B cell (primary cell): ENCODE data around the gene PDZD2. TPM values are rescaled to one million over a fixed set of nuclear protein-coding genes. Genes with fewer than 3 reads are reported as not detected.

Source experiments
- ATAC-seq: fragments of 200-7000 bp; cut with Tn5 transposase; one replicate; pipeline ENCODE4 v1.10.0; 2021; ENCODE audit warnings: low read depth, mild to moderate bottlenecking, moderate number of reproducible peaks, moderate library complexity
- CTCF ChIA-PET: fragments of 350-600 bp; sonication (Branson Sonifier 250); formaldehyde crosslinking; loops from one replicate; lab custom pipeline; 2021; ENCODE audit warnings: antibody characterized with exemption, inconsistent platforms; lab: Charles Lee
- POLR2A ChIA-PET: fragments of 350-600 bp; sonication (Branson Sonifier 250); formaldehyde crosslinking; loops from one replicate; lab custom pipeline; 2021; ENCODE audit warnings: antibody characterized with exemption; lab: Charles Lee
- DNase-seq: peaks from one replicate; pipeline ENCODE4 v3.0.0; 2013
- H2AFZ ChIP-seq: 2 replicates; pipeline ENCODE4 v1.6.1; 2012; ENCODE audit warnings: mild to moderate bottlenecking, low read depth, low read length; ENCODE audit not compliant: insufficient read depth, poor library complexity, severe bottlenecking
- H3K27ac ChIP-seq, 2 donors: 1 replicate in 1 of 2; 2 replicates in 1 of 2; pipeline ENCODE4 v1.5.1; 2012 to 2013; ENCODE audit warnings: low read length in 2 of 2, mild to moderate bottlenecking in 2 of 2, moderate library complexity in 1 of 2
- H3K27me3 ChIP-seq, 4 experiments: fragments of 200-600 bp in 1 of 4; sonication (generic) in 1 of 4; replicated peaks in 1 of 4; 1 replicate in 2 of 4; 2 replicates in 2 of 4; pipeline versions ENCODE4 v1.6.1 to v1.7.0; 2013 to 2016; ENCODE audit warnings: low read length in 3 of 4, mild to moderate bottlenecking in 2 of 4, mixed read lengths in 1 of 4, moderate library complexity in 1 of 4; ENCODE audit not compliant: insufficient read depth in 4 of 4, control insufficient read depth in 3 of 4; ENCODE audit errors: control extremely low read depth in 1 of 4
- H3K36me3 ChIP-seq, 2 experiments: replicated peaks in 1 of 2; 1 replicate in 1 of 2; 2 replicates in 1 of 2; pipeline versions ENCODE4 v1.6.1 to v1.7.1; 2013; ENCODE audit warnings: low read length in 1 of 2; ENCODE audit not compliant: insufficient read depth in 2 of 2, control insufficient read depth in 1 of 2; ENCODE audit errors: control extremely low read depth in 1 of 2, extremely low read depth in 1 of 2
- H3K4me1 ChIP-seq, 2 donors: fragments of 200-600 bp in 1 of 2; sonication (generic) in 1 of 2; 1 replicate in 1 of 2; 2 replicates in 1 of 2; pipeline versions ENCODE4 v1.5.1 to v1.6.1; 2013 to 2017; ENCODE audit warnings: low read length in 2 of 2; ENCODE audit not compliant: control insufficient read depth in 2 of 2, insufficient read depth in 2 of 2
- H3K4me2 ChIP-seq: replicated peaks from 2 replicates; pipeline ENCODE3; 2012; ENCODE audit warnings: mild to moderate bottlenecking, low read depth, low read length; ENCODE audit not compliant: poor library complexity, severe bottlenecking
- H3K4me3 ChIP-seq, 5 experiments: fragments of 200-600 bp in 1 of 5; sonication (generic) in 1 of 5; 1 replicate in 3 of 5; 2 replicates in 2 of 5; pipeline versions ENCODE4 v1.5.1 to v1.7.0; 2011 to 2016; ENCODE audit warnings: low read length in 4 of 5, mild to moderate bottlenecking in 4 of 5, low read depth in 2 of 5, control low read depth in 1 of 5, moderate library complexity in 1 of 5; ENCODE audit not compliant: insufficient read depth in 1 of 5; ENCODE audit errors: control extremely low read depth in 1 of 5, extremely low read depth in 1 of 5
- H3K79me2 ChIP-seq: fragments of 200-600 bp; sonication (generic); one replicate; pipeline ENCODE4 v1.6.0; 2016; ENCODE audit warnings: low read length; ENCODE audit not compliant: control insufficient read depth, insufficient read depth
- H3K9ac ChIP-seq: fragments of 200-600 bp; sonication (generic); 2 replicates; pipeline ENCODE4 v1.6.1; 2017; ENCODE audit warnings: mild to moderate bottlenecking, low read length, moderate library complexity
- H3K9me3 ChIP-seq, 3 donors: one replicate each; pipeline versions ENCODE4 v1.6.1 to v1.7.1; 2013; ENCODE audit warnings: low read length in 2 of 3; ENCODE audit not compliant: control insufficient read depth in 2 of 3, insufficient read depth in 1 of 3; ENCODE audit errors: control extremely low read depth in 1 of 3
- H4K20me1 ChIP-seq: 2 replicates; pipeline ENCODE4 v1.6.0; 2012; ENCODE audit warnings: mild to moderate bottlenecking, low read length; ENCODE audit not compliant: insufficient read depth, control insufficient read depth, poor library complexity, severe bottlenecking
- H3K27ac Mint-ChIP-seq: one replicate; pipeline ENCODE4 v1.8.0; 2021; ENCODE audit warnings: mixed read lengths
- H3K27me3 Mint-ChIP-seq: one replicate; pipeline ENCODE4 v1.8.0; 2021; ENCODE audit warnings: mixed read lengths
- H3K4me1 Mint-ChIP-seq: one replicate; pipeline ENCODE4 v1.8.0; 2021; ENCODE audit warnings: mixed read lengths
- H3K4me3 Mint-ChIP-seq: one replicate; pipeline ENCODE4 v1.8.0; 2021; ENCODE audit warnings: mixed read lengths
- H3K9me3 Mint-ChIP-seq: one replicate; pipeline ENCODE4 v1.8.0; 2022; ENCODE audit warnings: mixed read lengths; ENCODE audit not compliant: insufficient read depth
- EZH2 ChIP-seq: IDR thresholded peaks from 2 replicates; pipeline ENCODE4 v1.6.1; 2012; ENCODE audit warnings: borderline replicate concordance, low read depth, mild to moderate bottlenecking, moderate library complexity, low read length; ENCODE audit not compliant: insufficient read depth, poor library complexity, severe bottlenecking
- WGBS: methylation state at CpG from one replicate; pipeline ENCODE4 v1.1.5; 2013; ENCODE audit warnings: missing lambda C conversion rate; ENCODE audit not compliant: insufficient coverage; 5-methylcytosine and 5-hydroxymethylcytosine counted together
- intact Hi-C: fragments of 100-400 bp; cut with micrococcal nuclease; formaldehyde crosslinking; loops from one replicate; pipeline ENCODE4 v1.10.0; 2022
- polyA plus RNA-seq: library from polyadenylated mRNA; depleted of rRNA; stranded (reverse); fragments of >200 nt; gene quantifications from 2 replicates; pipeline ENCODE4 v1.2.3, GENCODE V29; 2012
- total RNA-seq, 2 donors: library from RNA; stranded (reverse); fragments of 120-200 nt in 1 of 2; gene quantifications; 1 replicate in 1 of 2; 2 replicates in 1 of 2; pipeline versions ENCODE4 v1.2.3 to v1.2.4, GENCODE V29; 2013 to 2022
- TF ChIP-seq, protein P1 (sequence below): fragments of 200-600 bp; IDR thresholded peaks from one replicate; pipeline ENCODE4 v1.8.0; 2022; ENCODE audit warnings: antibody characterized with exemption, mild to moderate bottlenecking

PDZD2 gene
- total and polyA plus RNA-seq, 2 donors (not counting 1 experiment from before 2014, with no cell fraction given), result not detected

DNA sequence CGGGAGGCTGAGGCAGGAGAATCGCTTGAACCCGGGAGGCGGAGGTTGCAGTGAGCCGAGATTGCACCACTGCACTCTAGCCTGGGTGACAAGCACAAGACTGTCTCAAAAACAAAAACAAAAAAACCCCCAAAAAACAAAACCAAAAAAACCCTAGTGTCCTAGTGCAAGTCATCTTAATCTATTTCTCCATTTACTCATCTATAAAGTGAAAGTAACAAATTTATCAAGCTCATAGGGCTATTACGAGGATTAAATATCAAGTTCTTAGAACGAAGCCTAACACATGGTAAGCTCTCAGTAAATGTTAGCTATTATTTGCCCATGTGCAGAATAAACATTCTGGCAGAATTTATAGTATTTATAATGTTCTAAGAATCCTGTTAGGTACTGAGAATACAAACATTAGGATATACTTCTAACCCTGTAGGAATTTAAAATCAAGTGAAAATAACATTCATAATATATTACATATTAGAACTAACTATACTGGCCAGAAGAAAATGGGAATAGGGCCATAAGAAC lies 490.2 kb downstream of the PDZD2 start:
- Mint-ChIP-seq H3K27me3 (no peaks in the 10 kb centered on the region), H3K9me3 (no peaks in the 10 kb centered on the region), H3K4me1 (peaks cover 12% of the 10 kb centered on the region), H3K27ac (no peak overlapping the region), H3K4me3 (no peak overlapping the region)
- Histone ChIP-seq H3K27me3 (no peaks in the 10 kb centered on the region), H3K9me3 (no peaks in the 10 kb centered on the region), H3K4me3 (no peak overlapping the region), H3K79me2 (peaks cover 39% of the 10 kb centered on the region), H3K27ac (no peak overlapping the region), H3K36me3 (peaks cover 14 to 31% of the 10 kb centered on the region in 2 experiments), H3K9ac (no peak overlapping the region), H3K4me1 (no peaks in the 10 kb centered on the region), H2AFZ (no peak overlapping the region), H4K20me1 (peaks cover 4% of the 10 kb centered on the region), H3K4me2 (no peak overlapping the region)
- POLR2A ChIA-PET, result interaction anchor here (0.5 to 0.6 kb wide), 2 partner anchors 8 to 199 kb away, joined by 3 to 4 read pairs; no protein-coding TSS in a partner anchor
- DNase-seq (no peak), ATAC-seq (no peak)
- TF ChIP-seq EZH2, result no peak
- TF ChIP-seq, protein P1, sequence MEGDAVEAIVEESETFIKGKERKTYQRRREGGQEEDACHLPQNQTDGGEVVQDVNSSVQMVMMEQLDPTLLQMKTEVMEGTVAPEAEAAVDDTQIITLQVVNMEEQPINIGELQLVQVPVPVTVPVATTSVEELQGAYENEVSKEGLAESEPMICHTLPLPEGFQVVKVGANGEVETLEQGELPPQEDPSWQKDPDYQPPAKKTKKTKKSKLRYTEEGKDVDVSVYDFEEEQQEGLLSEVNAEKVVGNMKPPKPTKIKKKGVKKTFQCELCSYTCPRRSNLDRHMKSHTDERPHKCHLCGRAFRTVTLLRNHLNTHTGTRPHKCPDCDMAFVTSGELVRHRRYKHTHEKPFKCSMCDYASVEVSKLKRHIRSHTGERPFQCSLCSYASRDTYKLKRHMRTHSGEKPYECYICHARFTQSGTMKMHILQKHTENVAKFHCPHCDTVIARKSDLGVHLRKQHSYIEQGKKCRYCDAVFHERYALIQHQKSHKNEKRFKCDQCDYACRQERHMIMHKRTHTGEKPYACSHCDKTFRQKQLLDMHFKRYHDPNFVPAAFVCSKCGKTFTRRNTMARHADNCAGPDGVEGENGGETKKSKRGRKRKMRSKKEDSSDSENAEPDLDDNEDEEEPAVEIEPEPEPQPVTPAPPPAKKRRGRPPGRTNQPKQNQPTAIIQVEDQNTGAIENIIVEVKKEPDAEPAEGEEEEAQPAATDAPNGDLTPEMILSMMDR, result no peak
- 100% methylated on average over 3 of the region's 7 CpGs for WGBS
- intact Hi-C loops, result no loop called here
- CTCF ChIA-PET, result no interaction called here

DNA sequence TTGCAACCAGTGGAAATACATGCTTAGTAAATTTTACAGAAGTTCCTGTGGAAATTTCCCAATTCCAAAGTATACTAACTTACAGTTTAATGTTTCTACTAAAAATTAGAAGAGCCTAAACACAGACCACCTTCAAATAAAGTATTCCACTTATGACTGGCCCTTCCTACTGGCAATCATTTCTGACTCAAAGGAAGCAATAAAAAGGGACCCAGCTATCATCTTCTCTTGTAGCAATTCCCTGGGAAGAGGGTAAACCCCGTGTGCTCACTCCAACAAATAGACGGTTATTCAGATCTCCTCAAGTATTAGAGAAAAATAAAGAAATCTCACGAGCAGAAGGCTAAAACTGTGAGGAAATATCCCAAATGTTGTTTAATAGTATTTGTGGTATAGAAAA lies 491.9 kb downstream of the PDZD2 start:
- H3K4me3 ChIP-seq, result no peak overlapping the region
- Mint-ChIP-seq H3K27ac (no peak overlapping the region), H3K27me3 (no peaks in the 10 kb centered on the region), H3K9me3 (no peaks in the 10 kb centered on the region), H3K4me3 (no peak overlapping the region), H3K4me1 (peaks cover 10% of the 10 kb centered on the region)
- no peaks in the 10 kb centered on the region for H3K9me3 ChIP-seq
- no peak for DNase-seq
- no peak overlapping the region for H3K9ac ChIP-seq
- CTCF ChIA-PET, result interaction anchor here (1.4 kb wide), 1 partner anchor 102 kb away, joined by 5 read pairs; no protein-coding TSS in a partner anchor
- H3K36me3 ChIP-seq, result peaks cover 16 to 35% of the 10 kb centered on the region in 2 experiments
- H3K4me1 ChIP-seq, result no peaks in the 10 kb centered on the region
- H3K79me2 ChIP-seq, result peaks cover 45% of the 10 kb centered on the region
- H3K27ac ChIP-seq, result no peak overlapping the region
- WGBS, result 100% methylated on average over 1 of the region's 3 CpGs
- TF ChIP-seq EZH2, result no peak
- TF ChIP-seq, protein P1, result no peak
- no peak for ATAC-seq
- intact Hi-C loops, result no loop called here
- POLR2A ChIA-PET, result no interaction called here
- H2AFZ ChIP-seq, result no peak overlapping the region
- peaks cover 14% of the 10 kb centered on the region for H4K20me1 ChIP-seq
- H3K27me3 ChIP-seq, result no peaks in the 10 kb centered on the region
- no peak overlapping the region for H3K4me2 ChIP-seq
